GM19397 (cell line): ENCODE measurements around the gene NAV2.
A peak's percentile ranks its signal among the peaks of the same experiment; 100 is the strongest.

ENCODE experiments used
- ATAC-seq: cut with Tn5 transposase; IDR thresholded peaks from one replicate; pipeline ENCODE4 v1.9.1; 2021; ENCODE audit warnings: mild to moderate bottlenecking, moderate library complexity; ENCODE audit not compliant: unreplicated experiment

NAV2 gene, protein sequence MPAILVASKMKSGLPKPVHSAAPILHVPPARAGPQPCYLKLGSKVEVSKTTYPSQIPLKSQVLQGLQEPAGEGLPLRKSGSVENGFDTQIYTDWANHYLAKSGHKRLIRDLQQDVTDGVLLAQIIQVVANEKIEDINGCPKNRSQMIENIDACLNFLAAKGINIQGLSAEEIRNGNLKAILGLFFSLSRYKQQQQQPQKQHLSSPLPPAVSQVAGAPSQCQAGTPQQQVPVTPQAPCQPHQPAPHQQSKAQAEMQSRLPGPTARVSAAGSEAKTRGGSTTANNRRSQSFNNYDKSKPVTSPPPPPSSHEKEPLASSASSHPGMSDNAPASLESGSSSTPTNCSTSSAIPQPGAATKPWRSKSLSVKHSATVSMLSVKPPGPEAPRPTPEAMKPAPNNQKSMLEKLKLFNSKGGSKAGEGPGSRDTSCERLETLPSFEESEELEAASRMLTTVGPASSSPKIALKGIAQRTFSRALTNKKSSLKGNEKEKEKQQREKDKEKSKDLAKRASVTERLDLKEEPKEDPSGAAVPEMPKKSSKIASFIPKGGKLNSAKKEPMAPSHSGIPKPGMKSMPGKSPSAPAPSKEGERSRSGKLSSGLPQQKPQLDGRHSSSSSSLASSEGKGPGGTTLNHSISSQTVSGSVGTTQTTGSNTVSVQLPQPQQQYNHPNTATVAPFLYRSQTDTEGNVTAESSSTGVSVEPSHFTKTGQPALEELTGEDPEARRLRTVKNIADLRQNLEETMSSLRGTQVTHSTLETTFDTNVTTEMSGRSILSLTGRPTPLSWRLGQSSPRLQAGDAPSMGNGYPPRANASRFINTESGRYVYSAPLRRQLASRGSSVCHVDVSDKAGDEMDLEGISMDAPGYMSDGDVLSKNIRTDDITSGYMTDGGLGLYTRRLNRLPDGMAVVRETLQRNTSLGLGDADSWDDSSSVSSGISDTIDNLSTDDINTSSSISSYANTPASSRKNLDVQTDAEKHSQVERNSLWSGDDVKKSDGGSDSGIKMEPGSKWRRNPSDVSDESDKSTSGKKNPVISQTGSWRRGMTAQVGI (N-terminal part only)

DNA sequence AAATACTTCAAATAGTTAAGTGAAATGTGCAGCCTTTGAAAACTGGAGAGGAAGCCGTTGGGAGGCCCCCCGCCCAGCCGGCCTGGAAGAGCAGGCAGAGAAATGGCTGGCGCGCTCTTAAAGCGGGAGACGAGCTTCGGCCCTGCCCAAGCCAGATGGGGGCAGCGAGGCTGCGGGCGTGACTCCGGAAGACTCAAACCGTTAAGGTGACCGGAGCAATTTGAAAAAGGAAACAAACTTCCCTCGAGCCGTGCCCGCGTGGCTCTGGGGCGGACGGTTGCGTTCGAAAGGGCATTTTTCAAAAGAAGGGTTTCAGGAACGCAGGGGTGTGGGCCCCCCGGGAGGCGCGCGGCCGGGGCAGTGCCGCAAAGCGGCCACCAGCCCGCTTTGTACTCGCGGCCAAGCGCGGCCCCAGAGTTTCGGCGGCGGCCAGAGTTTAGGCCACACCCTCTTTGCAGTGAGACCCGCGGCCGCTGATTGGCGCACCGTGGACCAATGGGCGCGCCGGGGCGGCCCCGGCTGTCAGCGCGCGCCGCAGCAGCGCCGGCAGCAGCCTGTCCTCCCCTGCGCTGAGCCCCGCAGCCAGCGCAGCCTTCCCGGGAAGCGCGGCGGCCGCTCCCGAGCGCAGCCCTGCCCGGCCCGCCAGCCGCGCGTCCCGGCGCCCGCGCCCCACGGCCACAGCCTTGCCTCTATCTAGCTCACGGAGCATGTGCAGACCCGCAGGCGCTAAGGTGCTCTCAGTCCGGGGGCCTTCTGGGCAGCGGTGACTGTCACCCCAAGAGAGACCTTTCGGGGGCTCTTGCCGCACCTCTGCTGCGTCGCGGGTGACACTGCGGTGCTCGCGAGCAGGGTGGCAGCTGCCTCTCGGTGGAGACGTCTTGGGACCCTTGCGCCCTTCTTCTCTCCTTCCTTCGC lies at the start of gene NAV2:
TSS of gene NAV2 (plus strand) at position 557 of the 915 bp plus-strand sequence. CDS start 859 bp downstream, outside the sequence.
- ATAC-seq = peak; percentile 99

GRCh38 chr11:19663206-19663605 lies 49.4 kb upstream of the NAV2 start:
- no peak for ATAC-seq

DNA sequence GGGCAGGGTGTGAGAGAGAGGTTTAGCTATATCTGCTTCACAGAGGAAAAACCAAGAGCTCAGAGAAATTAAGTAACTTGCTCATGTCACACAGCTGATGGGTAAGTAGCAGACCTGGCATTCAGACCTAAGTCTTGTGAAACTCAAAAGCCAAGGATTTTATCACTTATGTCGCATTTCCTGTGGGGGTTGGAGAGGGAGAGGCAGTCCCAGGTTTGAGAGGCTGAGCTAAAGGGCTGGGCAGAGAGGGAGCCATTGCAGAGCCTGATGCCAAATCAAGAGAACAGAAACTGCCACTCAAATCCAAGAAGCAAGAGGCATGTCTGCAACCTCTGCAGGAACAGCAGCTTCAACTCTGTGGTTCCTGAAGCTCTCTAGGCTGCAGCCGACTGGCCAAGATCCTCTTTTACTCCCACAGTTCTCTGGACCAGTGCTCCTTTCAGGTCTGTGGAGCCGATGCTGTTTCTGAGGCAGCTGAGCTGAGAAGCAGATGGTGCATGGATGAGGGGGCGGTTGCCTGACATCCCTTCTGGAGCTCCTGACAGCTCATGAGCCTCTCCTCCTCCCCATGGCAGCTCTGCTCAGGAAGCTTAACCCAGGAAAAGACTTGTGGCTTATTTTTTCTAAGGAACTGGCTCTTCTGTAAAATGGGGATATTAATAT lies 47.6 kb upstream of the NAV2 start:
- ATAC-seq = no peak

DNA sequence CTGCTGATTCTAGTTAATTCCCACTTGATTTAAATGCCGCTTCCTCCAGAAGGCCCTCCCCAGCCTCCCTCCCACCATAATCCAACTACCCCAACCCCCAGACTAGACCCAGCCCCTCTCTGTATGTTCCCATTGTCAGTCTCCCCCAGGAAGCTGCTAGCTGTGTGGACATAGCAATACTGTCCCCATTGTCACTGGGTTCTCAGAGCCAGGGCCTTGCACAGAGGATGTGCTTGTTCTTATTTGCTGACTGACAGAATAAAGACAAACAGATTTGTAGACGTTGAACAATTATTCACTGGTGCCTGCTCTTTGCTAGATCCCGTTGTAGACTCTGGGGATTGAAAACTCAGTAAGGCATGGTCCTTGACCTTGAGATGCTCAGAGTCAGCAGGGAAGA lies 45.7 kb upstream of the NAV2 start:
- ATAC-seq = no peak

GRCh38 chr11:19669511-19669910 lies 43.1 kb upstream of the NAV2 start:
- no peak for ATAC-seq

GRCh38 chr11:19670030-19670791 lies 42.4 kb upstream of the NAV2 start:
- no peak for ATAC-seq

DNA sequence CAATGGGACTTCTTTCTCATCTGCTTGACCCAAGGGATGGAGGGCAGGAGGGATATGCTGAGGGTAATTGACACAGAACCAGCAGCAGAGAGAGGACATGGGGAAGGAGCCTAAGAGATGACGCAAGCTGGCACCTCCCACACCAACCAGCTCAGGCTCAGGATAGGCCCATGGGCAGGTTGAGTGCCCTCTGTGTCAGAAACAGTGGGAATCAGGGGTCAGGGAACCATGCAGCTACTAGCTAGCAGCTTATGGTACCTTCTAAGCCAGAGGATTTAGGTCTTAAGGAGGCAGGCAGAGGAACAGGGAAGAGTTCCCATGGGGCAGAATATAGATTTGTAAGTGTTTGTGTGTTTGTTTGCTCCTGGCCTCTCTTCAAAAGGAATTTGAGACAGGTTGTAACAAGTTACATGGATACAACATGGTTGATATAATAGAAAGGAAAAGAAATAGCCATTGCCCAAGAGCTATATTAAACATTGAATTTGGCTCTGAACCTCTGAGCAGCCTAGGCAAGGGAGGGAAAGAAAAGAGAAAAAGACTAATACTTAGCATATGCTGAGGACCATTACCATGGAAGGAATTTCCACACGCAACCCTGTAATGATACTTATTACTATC lies 39.9 kb upstream of the NAV2 start:
- ATAC-seq = no peak

- ATAC-seq = no peak
These were observed 38.5 kb upstream of the NAV2 start for GRCh38 chr11:19673924-19674729.

GRCh38 chr11:19674836-19675235 lies 37.8 kb upstream of the NAV2 start:
- ATAC-seq = no peak

- ATAC-seq = no peak
These were observed 37.2 kb upstream of the NAV2 start for GRCh38 chr11:19675397-19675796.

DNA sequence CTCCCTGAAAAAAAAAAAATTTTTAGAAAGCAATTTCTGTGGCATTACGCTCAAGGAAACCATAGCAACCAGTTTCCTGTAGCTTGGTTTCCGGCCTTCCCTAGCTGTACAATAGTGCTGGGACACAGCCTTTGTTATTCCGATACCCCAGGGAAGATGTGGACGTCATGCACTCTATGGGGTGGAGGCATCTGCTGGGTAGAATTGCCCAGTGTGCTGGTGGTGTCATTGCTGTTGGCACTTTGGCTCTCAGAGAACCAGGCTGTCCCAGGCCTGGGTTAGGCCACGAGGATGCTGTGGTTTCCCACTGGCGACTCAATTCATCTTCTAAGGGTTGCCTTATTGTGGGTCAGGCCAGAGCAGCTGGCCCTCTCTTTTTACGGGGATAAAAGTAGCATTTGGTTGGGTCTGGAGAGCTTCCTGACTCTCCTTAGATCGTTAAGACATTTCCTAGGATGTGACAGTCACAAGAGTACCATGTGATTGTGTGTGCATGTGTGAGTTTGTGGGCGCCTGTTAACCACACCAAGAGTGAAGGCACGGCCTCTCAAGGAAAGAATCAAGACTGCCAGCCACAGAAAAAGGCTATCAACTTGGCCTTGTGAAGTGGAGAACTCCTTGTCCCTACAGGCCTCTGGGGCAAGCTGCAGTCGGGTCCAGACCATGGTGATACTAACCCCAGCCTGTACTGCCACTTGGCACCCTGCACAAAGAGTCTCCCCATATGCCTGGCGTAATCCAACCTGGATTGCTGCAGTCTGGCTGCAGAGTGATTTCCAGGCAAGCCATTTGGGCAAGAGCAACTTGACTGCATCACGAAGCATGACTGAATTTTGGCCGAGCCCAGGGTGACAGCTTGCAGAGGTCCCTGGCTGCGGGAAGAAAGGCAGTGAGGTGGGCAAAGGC lies 35.9 kb upstream of the NAV2 start:
- no peak for ATAC-seq

DNA sequence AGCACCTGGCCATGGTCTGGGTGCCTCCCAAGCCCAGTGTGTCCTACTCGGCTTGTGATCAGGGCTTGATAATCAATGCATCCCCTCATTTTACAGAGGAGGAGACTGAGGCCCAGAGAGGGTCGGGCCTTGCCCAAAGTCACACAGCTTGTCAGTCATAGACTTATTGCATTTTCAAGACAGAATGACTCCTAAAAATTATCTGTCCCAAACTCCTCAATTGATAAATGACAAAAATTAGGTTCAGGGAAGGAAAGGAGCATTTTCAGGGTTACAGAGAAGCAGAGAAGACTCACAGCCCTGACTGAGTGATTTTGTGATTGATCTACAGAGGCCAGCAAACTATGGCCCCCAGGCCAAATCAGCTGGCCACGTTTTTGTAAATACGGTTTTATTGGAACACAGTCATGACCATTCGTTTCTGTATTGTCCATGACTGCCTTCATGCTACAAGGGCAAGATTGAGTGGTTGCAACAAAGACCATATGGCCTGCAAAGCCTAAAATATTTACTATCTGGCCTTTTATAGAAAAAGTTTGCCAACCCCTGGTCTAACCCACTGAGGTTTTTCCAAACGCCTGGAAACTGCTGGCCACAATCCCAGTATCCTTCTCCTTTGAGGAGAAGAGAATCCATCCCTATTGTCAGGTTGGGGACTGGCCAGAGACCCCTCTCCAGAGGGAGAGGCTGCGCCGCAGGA lies 35.1 kb upstream of the NAV2 start:
- no peak for ATAC-seq

DNA sequence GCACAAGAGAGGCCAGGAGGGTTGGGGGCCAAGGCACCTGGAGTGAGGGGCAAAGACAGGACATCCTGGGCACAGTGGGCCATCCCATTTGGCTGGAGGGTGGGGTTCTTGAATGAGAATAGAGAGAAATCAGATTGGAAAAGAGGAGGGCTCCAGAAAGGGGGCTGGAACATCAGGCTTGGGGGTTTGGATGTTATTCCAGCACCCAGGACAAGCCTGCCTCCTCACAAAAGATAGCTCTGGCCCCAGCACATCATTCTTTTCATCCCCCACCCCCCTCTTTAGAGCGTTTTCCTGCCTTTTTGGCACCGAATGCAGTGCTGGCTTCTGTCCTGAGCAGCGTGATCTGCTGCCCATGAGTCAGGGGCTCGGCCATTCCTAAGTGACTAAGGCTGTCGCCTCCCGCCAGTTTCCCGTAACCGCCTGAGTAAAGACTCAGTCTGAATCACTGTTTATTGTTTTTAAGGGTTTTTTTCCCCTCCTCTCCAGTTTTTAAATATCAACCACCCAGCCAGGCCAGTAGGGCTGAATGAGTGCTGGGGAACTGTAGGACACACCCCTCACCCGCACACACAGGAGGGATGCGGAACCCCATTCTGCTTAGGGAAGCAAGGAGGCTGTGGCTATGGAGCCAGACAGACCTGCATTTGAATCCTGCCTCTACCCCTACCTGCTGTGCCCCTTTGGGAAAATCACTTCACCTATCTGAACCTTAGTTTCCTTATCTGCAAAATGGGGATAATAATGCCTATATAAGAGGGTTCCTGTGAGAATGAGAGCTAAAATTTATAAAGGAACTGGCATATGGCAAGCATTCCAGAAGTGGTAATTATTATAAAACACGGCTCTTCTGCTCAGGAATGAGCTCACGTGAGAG lies 32.4 kb upstream of the NAV2 start:
- ATAC-seq = no peak

DNA sequence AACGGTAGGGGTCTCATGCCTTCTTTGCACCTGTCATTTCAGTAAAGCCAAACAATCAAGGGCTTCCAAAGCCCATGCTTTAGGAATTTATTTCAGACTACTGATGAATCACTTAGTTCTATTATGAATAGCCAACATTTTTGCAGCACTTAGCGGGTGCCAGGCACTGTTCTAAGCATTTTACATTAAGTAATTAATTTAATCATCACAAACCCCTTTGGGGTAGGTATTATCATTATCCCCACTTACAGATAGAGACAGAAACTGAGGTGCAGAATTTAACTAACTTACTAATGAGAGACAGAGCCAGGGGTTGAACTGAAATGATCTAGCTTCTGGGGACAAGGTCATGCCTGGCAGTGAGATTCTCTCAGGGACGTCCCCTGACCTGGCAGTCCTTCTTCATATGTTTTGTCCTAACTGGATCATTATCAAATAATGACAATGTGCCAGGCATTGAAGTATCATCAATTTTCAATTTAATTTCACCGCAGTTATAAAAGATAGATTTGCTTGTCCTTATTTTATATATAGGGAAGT lies 31.7 kb upstream of the NAV2 start:
- ATAC-seq = no peak

DNA sequence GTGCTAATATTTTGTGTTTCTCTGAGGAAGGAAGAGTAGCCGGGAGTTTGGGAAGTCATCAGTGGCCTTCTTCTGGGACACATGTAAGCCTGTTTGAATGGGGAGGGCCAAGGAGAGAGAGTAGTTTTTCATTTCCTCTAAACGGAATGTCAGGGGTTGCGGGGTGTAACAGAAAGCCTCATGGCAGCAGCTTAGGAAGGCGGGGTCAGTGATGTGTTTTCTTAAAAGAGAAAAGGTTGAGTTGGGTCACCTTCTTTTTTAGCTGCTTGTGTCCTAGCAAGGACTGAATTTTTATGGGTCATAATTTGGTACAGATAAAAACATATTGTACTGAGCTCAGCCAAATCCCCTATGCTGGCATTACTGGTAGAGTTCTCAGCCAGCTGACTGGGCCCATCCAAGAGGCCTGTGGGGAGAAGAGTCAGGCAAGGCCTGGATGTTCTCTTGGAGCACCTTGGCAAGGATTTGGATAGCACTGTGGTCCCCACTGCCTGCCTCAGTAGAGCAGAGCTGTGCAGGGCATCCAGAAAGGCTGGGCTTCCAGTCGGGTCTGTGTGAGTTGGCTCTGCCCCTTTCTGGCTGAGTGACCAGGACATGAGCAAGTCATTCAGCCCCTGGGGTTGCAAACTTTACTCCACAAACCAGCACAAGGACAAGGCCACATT lies 29.4 kb upstream of the NAV2 start:
- no peak for ATAC-seq
